CD8-positive, alpha-beta memory T cell (primary cell): Measurements from ENCODE around the gene C13orf46. TPM values are rescaled to one million over a fixed set of nuclear protein-coding genes. Genes with fewer than 3 reads are reported as not detected.

ENCODE experiments used
- CTCF ChIA-PET: fragments of 350-600 bp; sonication (Branson Sonifier 250); formaldehyde crosslinking; loops from one replicate; lab custom pipeline; 2021; ENCODE audit warnings: antibody characterized with exemption; lab: Charles Lee
- POLR2A ChIA-PET: fragments of 350-600 bp; sonication (Branson Sonifier 250); formaldehyde crosslinking; loops from one replicate; lab custom pipeline; 2021; ENCODE audit warnings: antibody characterized with exemption; lab: Charles Lee
- DNase-seq, 5 donors: peaks; one replicate each; pipeline versions ENCODE4 v3.0.0 to v3.0.0-alpha.2; 2020 to 2022; ENCODE audit warnings: mixed read lengths in 1 of 5
- H3K27ac ChIP-seq: one replicate; pipeline ENCODE4 v1.7.0; 2013; ENCODE audit warnings: low read depth, mild to moderate bottlenecking, low read length, moderate library complexity
- H3K27me3 ChIP-seq: 2 replicates; pipeline ENCODE4 v1.7.0; 2013; ENCODE audit warnings: low read length, mild to moderate bottlenecking; ENCODE audit not compliant: insufficient read depth, poor library complexity, severe bottlenecking
- H3K36me3 ChIP-seq: 2 replicates; pipeline ENCODE4 v1.7.0; 2013; ENCODE audit warnings: mild to moderate bottlenecking, low read length, moderate library complexity; ENCODE audit not compliant: insufficient read depth
- H3K4me1 ChIP-seq: 2 replicates; pipeline ENCODE4 v1.7.0; 2013; ENCODE audit warnings: mild to moderate bottlenecking, low read length, moderate library complexity; ENCODE audit not compliant: insufficient read depth
- H3K4me3 ChIP-seq: 2 replicates; pipeline ENCODE4 v1.7.0; 2013; ENCODE audit warnings: mild to moderate bottlenecking, low read length
- H3K9me3 ChIP-seq: 2 replicates; pipeline ENCODE4 v1.7.0; 2013; ENCODE audit warnings: mild to moderate bottlenecking, low read length
- H3K27ac Mint-ChIP-seq, 8 donors: one replicate each; pipeline ENCODE4 v1.8.0; 2020 to 2021; ENCODE audit warnings: mixed read lengths in 8 of 8, mild to moderate bottlenecking in 6 of 8, inconsistent platforms in 3 of 8, moderate library complexity in 3 of 8
- H3K27me3 Mint-ChIP-seq, 2 donors: one replicate each; pipeline ENCODE4 v1.8.0; 2020 to 2021; ENCODE audit warnings: mixed read lengths in 2 of 2, mild to moderate bottlenecking in 1 of 2, moderate library complexity in 1 of 2
- H3K36me3 Mint-ChIP-seq, 3 donors: one replicate each; pipeline ENCODE4 v1.8.0; 2020 to 2021; ENCODE audit warnings: mixed read lengths in 3 of 3, inconsistent platforms in 1 of 3, mild to moderate bottlenecking in 1 of 3
- H3K4me1 Mint-ChIP-seq, 3 donors: one replicate each; pipeline ENCODE4 v1.8.0; 2020 to 2021; ENCODE audit warnings: mixed read lengths in 3 of 3, inconsistent platforms in 1 of 3, mild to moderate bottlenecking in 1 of 3
- H3K4me3 Mint-ChIP-seq, 7 donors: one replicate each; pipeline ENCODE4 v1.8.0; 2020 to 2021; ENCODE audit warnings: mixed read lengths in 7 of 7, mild to moderate bottlenecking in 6 of 7, moderate library complexity in 4 of 7, inconsistent platforms in 2 of 7
- H3K9me3 Mint-ChIP-seq, 5 donors: one replicate each; pipeline ENCODE4 v1.8.0; 2020 to 2022; ENCODE audit warnings: mixed read lengths in 5 of 5, mild to moderate bottlenecking in 3 of 5, moderate library complexity in 2 of 5, inconsistent platforms in 1 of 5
- polyA plus RNA-seq: library from polyadenylated mRNA; unstranded; fragments of 300-500 nt; fragmentation: Illumina TruSeq; gene quantifications from one replicate; pipeline ENCODE4 v1.2.3, GENCODE V29; 2021
- total RNA-seq, 2 experiments: library from RNA; stranded (reverse); gene quantifications; one replicate each; pipeline ENCODE4 v1.2.3, GENCODE V29; 2021

Gene C13orf46
- total and polyA plus RNA-seq, 3 experiments from 2014 or later: 1.2 to 2.2 (median 1.8) TPM

- Histone ChIP-seq H3K9me3 (no peaks in the 10 kb centered on the region), H3K4me3 (no peak overlapping the region), H3K4me1 (no peaks in the 10 kb centered on the region), H3K27me3 (no peaks in the 10 kb centered on the region), H3K36me3 (peaks cover 92% of the 10 kb centered on the region), H3K27ac (no peak overlapping the region)
- peaks cover 0 to 2% (median 0%) of the 10 kb centered on the region in 5 donors for H3K9me3 Mint-ChIP-seq
- DNase-seq: no peak
- no peaks in the 10 kb centered on the region for H3K27me3 Mint-ChIP-seq
- H3K36me3 Mint-ChIP-seq: peaks cover 5 to 50% (median 8%) of the 10 kb centered on the region in 3 donors
- H3K4me1 Mint-ChIP-seq: peaks cover 3 to 6% (median 5%) of the 10 kb centered on the region in 3 donors
- no peak overlapping the region for H3K4me3 Mint-ChIP-seq
- H3K27ac Mint-ChIP-seq: no peak overlapping the region
- ChIA-PET POLR2A (no interaction called here), CTCF (no interaction called here)
These were observed 39.5 kb upstream of the C13orf46 start for GRCh38 chr13:114013336-114013735.

GRCh38 chr13:114012921-114013320, 39.0 kb upstream of the C13orf46 start:
- POLR2A ChIA-PET: no interaction called here
- no peaks in the 10 kb centered on the region for H3K4me1 ChIP-seq
- DNase-seq: no peak
- Mint-ChIP-seq H3K36me3 (peaks cover 5 to 45% (median 8%) of the 10 kb centered on the region in 3 donors), H3K27ac (no peak overlapping the region), H3K27me3 (no peaks in the 10 kb centered on the region), H3K4me1 (peaks cover 3 to 6% (median 5%) of the 10 kb centered on the region in 3 donors), H3K9me3 (peaks cover 0 to 2% (median 0%) of the 10 kb centered on the region in 5 donors), H3K4me3 (no peak overlapping the region)
- H3K4me3 ChIP-seq: no peak overlapping the region
- no peak overlapping the region for H3K27ac ChIP-seq
- H3K36me3 ChIP-seq: peaks cover 87% of the 10 kb centered on the region
- CTCF ChIA-PET: no interaction called here
- H3K9me3 ChIP-seq: no peaks in the 10 kb centered on the region
- no peaks in the 10 kb centered on the region for H3K27me3 ChIP-seq

GRCh38 chr13:114012141-114012540, 38.3 kb upstream of the C13orf46 start:
- Mint-ChIP-seq H3K27me3 (no peaks in the 10 kb centered on the region), H3K36me3 (peaks cover 5 to 42% (median 8%) of the 10 kb centered on the region in 3 donors), H3K9me3 (peaks cover 0 to 2% (median 0%) of the 10 kb centered on the region in 5 donors), H3K4me1 (peaks cover 3 to 6% (median 5%) of the 10 kb centered on the region in 3 donors), H3K27ac (no peak overlapping the region), H3K4me3 (no peak overlapping the region)
- Histone ChIP-seq H3K27me3 (no peaks in the 10 kb centered on the region), H3K4me3 (no peak overlapping the region), H3K4me1 (no peaks in the 10 kb centered on the region), H3K27ac (no peak overlapping the region), H3K9me3 (no peaks in the 10 kb centered on the region), H3K36me3 (peaks cover 85% of the 10 kb centered on the region)
- DNase-seq: no peak
- ChIA-PET POLR2A (no interaction called here), CTCF (no interaction called here)

- no peak for DNase-seq
- H3K27ac ChIP-seq: no peak overlapping the region
- CTCF ChIA-PET: no interaction called here
- no peak overlapping the region for H3K4me3 ChIP-seq
- Mint-ChIP-seq H3K4me3 (peak overlapping the region in 1 of 7 donors; percentile 72), H3K4me1 (peaks cover 3 to 6% (median 5%) of the 10 kb centered on the region in 3 donors), H3K36me3 (peaks cover 5 to 32% (median 8%) of the 10 kb centered on the region in 3 donors), H3K27ac (peak overlapping the region in 7 of 8 donors; percentile 26 to 93 (median 77)), H3K9me3 (peaks cover 0 to 2% (median 0%) of the 10 kb centered on the region in 5 donors), H3K27me3 (no peaks in the 10 kb centered on the region)
- H3K36me3 ChIP-seq: peaks cover 76% of the 10 kb centered on the region
- H3K27me3 ChIP-seq: no peaks in the 10 kb centered on the region
- H3K9me3 ChIP-seq: no peaks in the 10 kb centered on the region
- POLR2A ChIA-PET: no interaction called here
- H3K4me1 ChIP-seq: no peaks in the 10 kb centered on the region
These were observed 37.4 kb upstream of the C13orf46 start for GRCh38 chr13:114011226-114011625.

- ChIA-PET CTCF (no interaction called here), POLR2A (no interaction called here)
- Mint-ChIP-seq H3K9me3 (peaks cover 0 to 2% (median 0%) of the 10 kb centered on the region in 5 donors), H3K4me1 (peaks cover 3 to 6% (median 5%) of the 10 kb centered on the region in 3 donors), H3K4me3 (peak overlapping the region in 1 of 7 donors; percentile 72), H3K27ac (peak overlapping the region in 7 of 8 donors; percentile 26 to 93 (median 77)), H3K36me3 (peaks cover 5 to 26% (median 8%) of the 10 kb centered on the region in 3 donors), H3K27me3 (no peaks in the 10 kb centered on the region)
- Histone ChIP-seq H3K4me1 (no peaks in the 10 kb centered on the region), H3K9me3 (no peaks in the 10 kb centered on the region), H3K27me3 (no peaks in the 10 kb centered on the region), H3K36me3 (peaks cover 69% of the 10 kb centered on the region), H3K4me3 (no peak overlapping the region), H3K27ac (no peak overlapping the region)
- peak in 1 of 5 donors; percentile 41 for DNase-seq
These were observed 36.7 kb upstream of the C13orf46 start for GRCh38 chr13:114010401-114011101.

GRCh38 chr13:114009590-114010400, 35.9 kb upstream of the C13orf46 start:
- no peak for DNase-seq
- ChIA-PET POLR2A (no interaction called here), CTCF (no interaction called here)
- Histone ChIP-seq H3K4me1 (no peaks in the 10 kb centered on the region), H3K27me3 (no peaks in the 10 kb centered on the region), H3K36me3 (peaks cover 61% of the 10 kb centered on the region), H3K27ac (no peak overlapping the region), H3K9me3 (no peaks in the 10 kb centered on the region), H3K4me3 (no peak overlapping the region)
- Mint-ChIP-seq H3K4me3 (peak overlapping the region in 1 of 7 donors; percentile 51), H3K27me3 (peaks cover 0 to 1% of the 10 kb centered on the region in 2 donors), H3K36me3 (peaks cover 5 to 25% (median 9%) of the 10 kb centered on the region in 3 donors), H3K4me1 (peaks cover 4 to 7% (median 5%) of the 10 kb centered on the region in 3 donors), H3K27ac (peak overlapping the region in 2 of 8 donors; percentile 36 to 74), H3K9me3 (peaks cover 0 to 2% (median 0%) of the 10 kb centered on the region in 5 donors)

- Histone ChIP-seq H3K9me3 (no peaks in the 10 kb centered on the region), H3K36me3 (peaks cover 54% of the 10 kb centered on the region), H3K27ac (no peak overlapping the region), H3K4me1 (no peaks in the 10 kb centered on the region), H3K27me3 (no peaks in the 10 kb centered on the region), H3K4me3 (no peak overlapping the region)
- H3K36me3 Mint-ChIP-seq: peaks cover 5 to 32% (median 12%) of the 10 kb centered on the region in 3 donors
- H3K27me3 Mint-ChIP-seq: peaks cover 0 to 3% of the 10 kb centered on the region in 2 donors
- H3K4me1 Mint-ChIP-seq: peaks cover 5 to 11% (median 7%) of the 10 kb centered on the region in 3 donors
- POLR2A ChIA-PET: no interaction called here
- no peak for DNase-seq
- H3K9me3 Mint-ChIP-seq: peaks cover 0 to 2% (median 0%) of the 10 kb centered on the region in 5 donors
- CTCF ChIA-PET: no interaction called here
- H3K4me3 Mint-ChIP-seq: peak overlapping the region in 1 of 7 donors; percentile 40
- H3K27ac Mint-ChIP-seq: peak overlapping the region in 2 of 8 donors; percentile 63 to 79
These were observed 35.2 kb upstream of the C13orf46 start for GRCh38 chr13:114008964-114009589.
